HG03175 (cell line): ENCODE results near the gene HARBI1.
"Not testable (repeated sequence)": the region's sequence is repeated elsewhere in the genome, so short reads cannot be mapped to it uniquely, and the experiment has no call there.

Experiments
- ATAC-seq: cut with Tn5 transposase; IDR thresholded peaks from one replicate; pipeline ENCODE4 v1.9.1; 2021; ENCODE audit warnings: mild to moderate bottlenecking, moderate library complexity; ENCODE audit not compliant: unreplicated experiment

HARBI1 gene

DNA sequence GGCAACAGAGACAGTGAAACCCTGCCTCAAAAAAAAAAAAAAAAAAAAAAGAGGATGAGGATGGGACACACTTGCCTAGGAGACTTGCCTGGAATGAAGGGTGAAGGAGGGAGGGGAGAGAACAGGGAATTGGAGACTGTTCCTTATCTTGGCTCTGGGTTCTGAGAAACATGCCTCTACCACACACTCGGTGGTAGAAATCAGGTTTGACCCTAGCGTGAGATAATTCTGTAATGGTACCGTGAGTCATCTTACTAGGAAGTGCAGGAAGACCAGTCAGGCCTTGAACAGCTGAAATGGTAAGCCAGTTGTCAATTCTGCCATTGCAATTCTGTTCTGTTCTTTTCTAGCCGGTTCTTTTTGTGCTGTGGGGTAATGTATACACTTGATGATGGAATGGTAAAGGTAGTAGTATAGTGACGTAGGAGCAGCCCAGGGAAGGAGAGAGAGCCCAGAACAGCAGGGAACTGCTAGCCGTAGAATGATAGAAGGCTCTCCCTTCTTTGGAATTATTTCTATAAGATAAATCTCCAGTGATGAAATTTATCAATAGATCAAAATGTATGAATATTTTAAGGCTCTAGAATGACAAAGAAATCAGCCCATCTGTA lies 19.3 kb downstream of the HARBI1 start:
- ATAC-seq: no peak

GRCh38 chr11:46597155-46597554 lies 19.9 kb downstream of the HARBI1 start:
- ATAC-seq: no peak

DNA sequence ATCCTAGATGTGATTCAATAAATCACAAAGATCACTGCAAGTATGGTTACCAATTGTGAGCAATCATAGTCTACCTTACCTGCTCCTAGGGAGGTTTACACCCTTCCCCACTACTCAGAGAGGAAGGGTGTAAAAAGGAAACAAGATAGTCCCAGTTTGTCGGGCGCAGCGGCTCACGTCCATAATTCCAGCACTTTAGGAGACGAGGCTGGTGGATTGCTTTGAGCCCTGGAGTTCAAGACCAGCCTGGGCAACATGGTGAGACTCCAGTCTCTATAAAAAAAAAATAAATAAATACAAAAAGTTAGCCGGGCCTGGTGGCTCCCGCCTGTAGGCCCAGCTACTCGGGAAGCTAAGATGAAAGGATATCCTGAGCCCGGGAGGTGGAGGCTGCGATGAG lies 22.2 kb downstream of the HARBI1 start:
- ATAC-seq: no peak

DNA sequence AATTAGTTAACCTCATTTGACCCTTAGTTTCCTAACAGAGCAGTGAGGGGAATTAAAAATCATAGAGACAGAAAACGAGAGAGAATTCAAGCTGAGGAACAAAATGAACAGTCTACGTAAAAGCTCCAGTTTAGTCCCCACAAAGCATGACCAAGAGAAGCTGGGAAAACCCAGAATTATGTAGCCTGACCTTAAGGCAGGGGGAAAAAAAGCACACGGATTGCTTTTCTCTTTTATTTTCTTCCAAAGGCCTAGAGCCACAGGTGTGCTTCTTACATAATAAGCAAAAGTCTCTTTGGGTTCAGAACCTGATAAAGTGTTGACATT lies 22.7 kb downstream of the HARBI1 start:
- no peak for ATAC-seq

DNA sequence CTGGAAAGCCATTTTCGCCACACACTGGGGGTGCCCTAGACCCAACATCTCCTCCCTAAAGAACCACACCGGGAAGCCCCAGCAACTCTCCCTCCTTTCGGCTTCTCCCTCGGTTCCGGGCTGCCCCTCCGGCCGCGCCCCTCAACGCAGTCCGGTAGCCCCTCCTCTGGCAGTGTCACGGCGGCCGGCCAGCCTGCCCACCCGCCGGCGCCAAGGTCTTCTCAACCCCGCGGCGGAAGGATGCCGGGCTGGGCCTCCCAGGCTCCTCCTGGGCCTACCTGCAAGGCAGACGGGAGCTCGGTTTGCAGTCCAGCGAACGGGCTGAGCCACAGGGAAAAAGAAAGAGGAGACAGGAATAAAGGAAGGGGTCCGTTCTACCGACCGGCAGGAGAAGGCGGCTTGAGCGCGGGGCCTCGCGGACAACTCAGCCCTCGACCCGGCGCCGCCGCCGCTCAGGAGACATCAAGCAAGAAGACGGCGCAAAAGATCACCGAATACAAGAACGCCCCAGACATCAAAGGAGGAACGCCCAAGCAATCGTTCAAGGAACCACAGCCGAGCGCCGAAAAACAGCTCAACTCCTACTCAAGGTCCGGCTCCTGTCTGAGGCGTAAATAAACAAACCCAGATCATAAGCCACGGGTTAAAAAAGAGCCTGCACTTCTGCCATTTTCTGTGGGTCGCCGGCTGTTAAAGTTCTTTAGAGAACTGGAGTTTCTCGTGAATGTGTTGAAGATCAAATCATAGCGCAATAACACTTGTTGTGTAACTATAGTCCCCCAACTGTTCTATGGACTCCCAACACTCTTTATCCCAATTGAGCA lies 23.3 kb downstream of the HARBI1 start, which contains the start of gene AMBRA1:
Gene AMBRA1 (minus strand): TSS at position 474 of the 824 bp plus-strand sequence. CDS start 45,643 bp downstream, outside the sequence.
- peak; percentile 82 for ATAC-seq

DNA sequence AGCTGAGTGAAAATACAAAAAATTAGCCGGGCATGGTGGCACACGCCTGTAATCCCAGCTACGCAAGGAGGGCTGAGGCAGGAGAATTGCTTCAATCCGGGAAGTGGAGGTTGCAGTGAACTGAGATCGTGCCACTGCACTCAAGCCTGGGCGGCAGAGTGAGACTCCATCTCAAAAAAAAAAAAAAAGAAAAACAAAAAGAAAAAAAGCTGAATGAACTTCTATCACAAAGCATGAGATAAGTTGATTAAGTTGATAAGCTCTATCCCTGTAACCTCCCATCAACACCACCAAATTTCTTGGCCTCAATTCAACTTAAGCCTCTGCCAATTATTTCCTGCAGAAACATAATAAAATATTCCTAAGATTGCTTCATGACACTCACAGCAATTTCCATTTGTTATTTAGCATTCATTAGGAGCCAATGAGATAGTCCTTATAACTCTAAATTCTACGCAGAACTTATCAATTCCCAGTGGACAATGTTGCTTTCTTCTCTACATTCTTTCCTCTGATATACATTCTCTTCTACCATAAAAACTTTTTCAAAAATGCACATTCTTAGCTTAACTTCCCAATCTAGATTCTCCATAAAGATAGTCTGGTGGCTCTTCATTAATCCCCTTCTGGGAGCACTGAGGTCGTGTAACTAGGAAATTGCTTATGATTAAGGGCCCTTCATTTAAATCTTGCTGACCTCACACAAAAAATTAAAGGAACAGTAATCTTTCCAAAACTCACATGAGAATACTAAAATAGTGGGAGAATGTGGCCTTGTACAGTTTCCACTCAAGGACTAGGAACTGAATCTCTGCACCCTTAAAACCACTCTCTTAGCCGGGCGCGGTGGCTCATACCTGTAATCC lies 26.1 kb downstream of the HARBI1 start:
- ATAC-seq: no peak

GRCh38 chr11:46588915-46589314 lies 28.1 kb downstream of the HARBI1 start:
- no peak for ATAC-seq

GRCh38 chr11:46588131-46588530 lies 28.9 kb downstream of the HARBI1 start:
- no peak for ATAC-seq

DNA sequence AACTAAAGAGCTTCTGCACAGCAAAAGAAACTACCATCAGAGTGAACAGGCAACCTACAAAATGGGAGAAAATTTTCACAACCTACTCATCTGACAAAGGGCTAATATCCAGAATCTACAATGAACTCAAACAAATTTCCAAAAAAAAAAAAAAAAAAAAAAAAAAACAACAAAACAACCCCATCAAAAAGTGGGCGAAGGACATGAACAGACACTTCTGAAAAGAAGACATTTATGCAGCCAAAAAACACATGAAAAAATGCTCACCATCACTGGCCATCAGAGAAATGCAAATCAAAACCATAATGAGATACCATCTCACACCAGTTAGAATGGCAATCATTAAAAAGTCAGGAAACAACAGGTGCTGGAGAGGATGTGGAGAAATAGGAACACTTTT lies 33.5 kb downstream of the HARBI1 start:
- ATAC-seq: not testable (repeated sequence)

DNA sequence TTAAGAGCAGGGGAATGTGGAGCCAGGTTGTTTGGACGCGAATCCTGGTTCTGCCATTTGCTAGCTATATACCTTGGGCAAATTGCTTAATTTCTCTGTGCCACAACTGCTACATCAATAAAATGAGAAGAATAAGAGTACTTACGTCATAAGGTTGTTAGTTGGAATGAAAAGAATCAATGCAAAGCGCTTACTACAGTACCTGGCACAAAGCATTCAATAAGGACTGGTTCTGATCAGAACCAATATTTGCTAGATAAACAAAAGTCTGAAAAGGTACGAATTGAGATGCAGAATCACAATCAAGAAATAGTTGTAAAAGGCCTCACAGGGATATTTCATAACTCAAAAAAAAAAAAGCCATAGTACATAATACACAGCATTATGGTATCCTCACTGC lies 34.4 kb downstream of the HARBI1 start:
- ATAC-seq: no peak

GRCh38 chr11:46577058-46577457 lies 40.0 kb downstream of the HARBI1 start:
- no peak for ATAC-seq

- ATAC-seq: no peak
Measured at GRCh38 chr11:46574656-46575055, 42.4 kb downstream of the HARBI1 start.

DNA sequence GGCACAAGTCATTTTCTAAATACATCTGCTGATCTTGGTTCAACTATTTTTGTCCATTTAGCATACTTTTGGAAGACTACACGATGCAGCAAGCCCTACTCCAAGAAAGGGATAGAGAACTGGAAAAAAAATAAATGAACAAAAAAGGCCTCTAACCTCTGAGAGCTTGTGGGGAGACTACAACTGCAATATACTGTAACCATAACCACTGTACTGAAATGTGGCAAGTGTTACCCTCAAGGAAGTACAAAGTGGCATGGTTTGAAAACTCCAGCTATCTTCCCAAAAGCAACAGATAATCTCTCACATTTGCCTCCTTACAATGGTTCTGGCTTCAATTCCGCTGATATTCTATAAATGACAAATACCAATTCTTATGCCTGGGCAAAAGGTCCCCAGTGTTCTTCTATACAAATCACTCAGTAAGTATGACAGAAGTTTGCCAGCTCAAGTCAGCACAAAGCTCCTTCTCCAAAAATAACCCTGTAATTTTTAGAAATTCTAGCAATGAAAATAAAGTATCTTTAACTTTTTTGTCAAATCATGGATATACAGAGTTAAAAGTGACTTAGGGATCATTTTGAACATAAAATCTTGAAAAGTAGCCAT lies 46.1 kb downstream of the HARBI1 start:
- ATAC-seq: no peak

DNA sequence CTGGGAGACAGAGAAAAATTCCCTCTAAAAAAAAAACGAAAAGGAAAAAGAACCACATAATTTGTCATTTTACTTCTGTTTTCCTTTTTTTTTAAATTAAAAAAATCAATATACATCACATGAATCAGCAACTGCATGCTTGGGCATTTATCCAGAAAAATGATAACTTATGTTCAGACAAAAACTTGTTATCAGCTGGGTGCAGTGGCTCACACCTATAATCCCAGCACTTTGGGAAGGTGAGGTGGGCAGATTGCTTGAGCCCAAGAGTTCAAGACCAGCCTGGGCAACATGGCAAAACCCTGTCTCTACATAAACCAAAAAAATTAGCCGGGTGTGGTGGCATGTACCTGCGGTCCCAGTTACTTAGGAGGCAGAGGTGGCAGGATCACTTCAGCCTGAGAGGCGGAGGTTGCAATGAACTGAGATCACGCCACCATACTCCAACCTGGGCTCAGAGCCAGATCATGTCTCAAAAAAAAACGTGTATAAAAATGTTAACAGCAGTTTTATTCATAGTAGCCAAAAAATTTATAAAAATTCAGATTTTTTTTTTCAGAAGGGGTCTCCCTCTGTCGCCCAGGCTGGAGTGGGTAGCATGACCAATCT lies 51.7 kb downstream of the HARBI1 start:
- no peak for ATAC-seq

DNA sequence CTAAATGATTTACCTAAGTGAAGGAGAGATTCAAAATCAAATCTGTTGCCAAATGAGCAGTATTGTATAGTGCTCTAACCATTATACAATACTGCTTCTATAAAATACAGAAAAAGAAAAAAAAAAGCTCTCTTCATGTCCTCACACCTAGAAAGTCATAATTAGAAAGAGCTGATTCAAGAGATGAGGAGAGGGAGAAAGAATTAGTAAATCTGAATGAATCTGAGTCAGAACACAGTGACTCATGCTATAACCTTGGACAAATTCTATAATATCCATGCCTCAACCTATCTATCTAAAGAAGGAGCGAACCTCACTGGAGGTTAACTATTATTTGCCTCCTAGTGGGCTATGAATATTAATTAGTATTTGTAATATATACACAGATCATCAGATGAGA lies 52.6 kb downstream of the HARBI1 start:
- no peak for ATAC-seq

DNA sequence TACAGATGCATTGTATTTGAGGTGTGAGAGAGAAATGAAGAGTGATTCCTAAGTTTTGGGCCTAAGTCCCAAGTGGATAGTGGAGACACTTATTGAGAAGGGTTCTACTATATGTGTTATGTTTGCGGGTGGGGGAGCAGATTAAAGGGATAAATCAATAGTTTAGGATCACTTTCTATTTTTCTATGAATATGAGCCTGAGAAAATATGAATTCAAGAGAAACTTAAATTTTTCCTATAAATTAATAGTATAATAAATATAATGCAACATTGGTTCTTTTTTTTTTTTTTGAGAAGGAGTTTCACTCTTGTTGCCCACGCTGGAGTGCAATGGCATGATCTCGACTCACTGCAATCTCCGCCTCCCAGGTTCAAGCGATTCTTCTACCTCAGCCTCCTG lies 54.5 kb downstream of the HARBI1 start:
- no peak for ATAC-seq

DNA sequence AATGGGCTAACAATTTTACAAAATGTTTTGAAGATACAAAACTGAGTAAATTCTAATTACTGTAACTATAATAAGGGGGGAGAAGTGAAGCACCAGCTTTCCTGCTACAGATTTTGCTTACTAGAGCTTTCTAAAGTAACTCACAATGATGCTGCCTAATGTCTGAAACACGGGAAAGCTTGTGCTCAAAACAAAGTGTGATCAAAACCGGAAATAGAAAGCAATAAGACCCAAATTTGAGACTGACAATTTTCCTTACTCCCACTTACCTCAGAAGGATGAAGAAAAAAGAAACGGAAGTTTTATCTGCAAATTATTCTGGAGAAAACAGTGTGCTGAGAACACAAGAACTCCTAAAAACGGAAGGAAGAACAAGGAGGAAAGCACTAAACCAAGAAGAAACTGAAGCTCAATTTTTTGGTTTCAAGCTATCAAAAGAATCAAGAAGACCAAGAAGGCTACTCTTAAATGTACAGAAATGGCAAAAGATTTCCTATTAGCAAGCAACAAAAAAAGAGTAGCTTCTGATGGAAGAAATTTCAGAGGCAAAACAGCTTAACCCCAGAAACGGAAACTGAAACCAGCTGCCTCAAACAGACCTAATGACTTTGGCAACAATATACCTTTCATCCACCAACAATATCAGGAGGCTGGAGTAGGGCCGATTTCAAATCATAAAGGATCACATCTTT lies 56.6 kb downstream of the HARBI1 start:
- ATAC-seq: peak; percentile 70

GRCh38 chr11:46559815-46560214 lies 57.2 kb downstream of the HARBI1 start:
- ATAC-seq: no peak

- ATAC-seq: no peak
Measured at GRCh38 chr11:46557684-46558151, 59.3 kb downstream of the HARBI1 start.
